Transverse colon (tissue), 4 donors: ENCODE measurements around the gene METTL24.

Source experiments
- EP300 ChIP-seq: sonication (generic); formaldehyde crosslinking; IDR thresholded peaks from one replicate; pipeline ENCODE4 v1.6.1; 2017; ENCODE audit warnings: antibody characterized with exemption, low read depth
- POLR2A ChIP-seq: fragments of 450-650 bp; IDR thresholded peaks from one replicate; pipeline ENCODE4 v1.6.1; 2016; ENCODE audit warnings: antibody characterized with exemption, mild to moderate bottlenecking, moderate library complexity
- POLR2AphosphoS5 ChIP-seq, 3 donors: sonication (generic); formaldehyde crosslinking; IDR thresholded peaks; one replicate each; pipeline ENCODE4 v1.6.1; 2016; ENCODE audit warnings: antibody characterized with exemption in 3 of 3
- TF ChIP-seq, protein P1 (sequence below), 5 experiments: fragments of 200-600 bp in 3 of 5; fragments of 450-650 bp in 2 of 5; sonication (generic) in 3 of 5; IDR thresholded peaks; 1 replicate in 2 of 5; 2 replicates in 3 of 5; pipeline ENCODE4 v1.5.1; 2016 to 2017; ENCODE audit warnings: antibody characterized with exemption in 5 of 5, inconsistent platforms in 3 of 5, mild to moderate bottlenecking in 2 of 5, moderate library complexity in 1 of 5

GRCh38 chr6:110395221-110395620 is 37.1 kb upstream of the METTL24 start:
- TF ChIP-seq, protein P1, sequence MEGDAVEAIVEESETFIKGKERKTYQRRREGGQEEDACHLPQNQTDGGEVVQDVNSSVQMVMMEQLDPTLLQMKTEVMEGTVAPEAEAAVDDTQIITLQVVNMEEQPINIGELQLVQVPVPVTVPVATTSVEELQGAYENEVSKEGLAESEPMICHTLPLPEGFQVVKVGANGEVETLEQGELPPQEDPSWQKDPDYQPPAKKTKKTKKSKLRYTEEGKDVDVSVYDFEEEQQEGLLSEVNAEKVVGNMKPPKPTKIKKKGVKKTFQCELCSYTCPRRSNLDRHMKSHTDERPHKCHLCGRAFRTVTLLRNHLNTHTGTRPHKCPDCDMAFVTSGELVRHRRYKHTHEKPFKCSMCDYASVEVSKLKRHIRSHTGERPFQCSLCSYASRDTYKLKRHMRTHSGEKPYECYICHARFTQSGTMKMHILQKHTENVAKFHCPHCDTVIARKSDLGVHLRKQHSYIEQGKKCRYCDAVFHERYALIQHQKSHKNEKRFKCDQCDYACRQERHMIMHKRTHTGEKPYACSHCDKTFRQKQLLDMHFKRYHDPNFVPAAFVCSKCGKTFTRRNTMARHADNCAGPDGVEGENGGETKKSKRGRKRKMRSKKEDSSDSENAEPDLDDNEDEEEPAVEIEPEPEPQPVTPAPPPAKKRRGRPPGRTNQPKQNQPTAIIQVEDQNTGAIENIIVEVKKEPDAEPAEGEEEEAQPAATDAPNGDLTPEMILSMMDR (IDR thresholded peaks at IDR 0.05) = no peak
- TF ChIP-seq POLR2AphosphoS5 (IDR thresholded peaks at IDR 0.05) (no peak), POLR2A (no peak), EP300 (no peak)
